ENCODE data around the gene ALAD. TPM values are rescaled to one million over a fixed set of nuclear protein-coding genes. Genes with fewer than 3 reads are reported as not detected.

ALAD gene
- total and polyA plus RNA-seq, 2 experiments from 2014 or later: 13.7 to 18.7 TPM

GRCh38 chr9:113389451-113389850 is 11.6 kb downstream of the ALAD start:
- Histone ChIP-seq H3F3A (ENCODE audit: insufficient read depth) (no peaks in the 10 kb centered on the region), H3K4me2 (ENCODE audit: unreplicated experiment) (no peak overlapping the region), H3K9ac (no peak overlapping the region), H3K9me2 (ENCODE audit: insufficient read depth) (no peaks in the 10 kb centered on the region), H3K4me1 (ENCODE audit: insufficient read depth) (no peaks in the 10 kb centered on the region), H2AFZ (no peak overlapping the region), H3K4me3 (no peak overlapping the region), H3K36me3 (ENCODE audit: low read depth) (peaks cover 3% of the 10 kb centered on the region; the same call in 1 of the 2 replicates), H3K27ac (no peak overlapping the region), H3K27me3 (replicated peaks; ENCODE audit: insufficient read depth) (no peaks in the 10 kb centered on the region), H4K20me1 (ENCODE audit: insufficient read depth) (no peaks in the 10 kb centered on the region), H3K79me2 (ENCODE audit: insufficient read depth) (no peaks in the 10 kb centered on the region), H3K9me3 (ENCODE audit: low read depth) (no peaks in the 10 kb centered on the region)
- DNase-seq: no peak
- in situ Hi-C loops (cut with MboI): no loop called here
- 96 to 98% methylated on average over 11 of the region's 11 CpGs for WGBS, 2 experiments (ENCODE audit: low coverage in 1 of 2, low lambda C conversion rate in 2 of 2, missing lambda C conversion rate in 2 of 2)
- TF ChIP-seq EZH2 (IDR thresholded peaks at IDR 0.05; ENCODE audit: insufficient read depth, poor library complexity, severe bottlenecking) (no peak), EZH2phosphoT487 (IDR thresholded peaks at IDR 0.05; ENCODE audit: insufficient read depth, low read depth) (no peak)

DNA sequence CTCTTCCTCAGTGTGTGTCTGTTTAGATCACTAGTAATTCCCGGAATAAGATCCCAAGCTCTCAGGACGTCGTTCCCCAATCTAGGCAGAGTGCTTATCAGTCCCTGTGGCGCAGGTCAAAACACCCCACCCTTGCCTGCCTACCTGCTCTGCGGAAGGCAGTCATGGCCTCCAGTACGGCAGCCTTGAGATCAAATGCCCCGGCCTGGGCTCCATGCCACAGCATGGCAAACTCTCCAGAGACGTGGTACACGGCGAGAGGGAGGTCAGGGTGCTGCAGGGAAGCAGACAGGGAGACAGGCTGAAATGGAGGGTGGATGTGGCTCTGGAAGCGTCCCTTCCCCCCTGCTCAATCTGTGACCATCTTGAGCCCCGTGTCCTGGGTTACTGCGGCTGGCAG is 12.3 kb downstream of the ALAD start:
- H3K4me3 ChIP-seq: no peak overlapping the region
- no peak overlapping the region for H2AFZ ChIP-seq
- no peak overlapping the region for H3K4me2 ChIP-seq (ENCODE audit: unreplicated experiment)
- peaks cover 3% of the 10 kb centered on the region; the same call in 1 of the 2 replicates for H3K36me3 ChIP-seq (ENCODE audit: low read depth)
- in situ Hi-C loops (cut with MboI): no loop called here
- no peaks in the 10 kb centered on the region for H3F3A ChIP-seq (ENCODE audit: insufficient read depth)
- no peak overlapping the region for H3K9ac ChIP-seq
- H3K27me3 ChIP-seq (replicated peaks; ENCODE audit: insufficient read depth): no peaks in the 10 kb centered on the region
- H3K79me2 ChIP-seq (ENCODE audit: insufficient read depth): no peaks in the 10 kb centered on the region
- no peak overlapping the region for H3K27ac ChIP-seq
- H3K4me1 ChIP-seq (ENCODE audit: insufficient read depth): no peaks in the 10 kb centered on the region
- WGBS, 2 experiments (ENCODE audit: low coverage in 1 of 2, low lambda C conversion rate in 2 of 2, missing lambda C conversion rate in 2 of 2): 95 to 96% methylated on average over 13 of the region's 13 CpGs
- no peaks in the 10 kb centered on the region for H3K9me2 ChIP-seq (ENCODE audit: insufficient read depth)
- TF ChIP-seq EZH2 (IDR thresholded peaks at IDR 0.05; ENCODE audit: insufficient read depth, poor library complexity, severe bottlenecking): no peak
- TF ChIP-seq EZH2phosphoT487 (IDR thresholded peaks at IDR 0.05; ENCODE audit: insufficient read depth, low read depth): no peak
- DNase-seq: no peak
- H4K20me1 ChIP-seq (ENCODE audit: insufficient read depth): no peaks in the 10 kb centered on the region
- no peaks in the 10 kb centered on the region for H3K9me3 ChIP-seq (ENCODE audit: low read depth)

- Histone ChIP-seq H3K4me1 (ENCODE audit: insufficient read depth) (no peaks in the 10 kb centered on the region), H3K27ac (no peak overlapping the region), H3K9ac (no peak overlapping the region), H3K4me3 (no peak overlapping the region), H4K20me1 (ENCODE audit: insufficient read depth) (no peaks in the 10 kb centered on the region), H3K36me3 (ENCODE audit: low read depth) (peaks cover 3% of the 10 kb centered on the region; the same call in 1 of the 2 replicates), H3K9me2 (ENCODE audit: insufficient read depth) (no peaks in the 10 kb centered on the region), H3K27me3 (replicated peaks; ENCODE audit: insufficient read depth) (no peaks in the 10 kb centered on the region), H3K79me2 (ENCODE audit: insufficient read depth) (no peaks in the 10 kb centered on the region), H3K9me3 (ENCODE audit: low read depth) (no peaks in the 10 kb centered on the region), H3K4me2 (ENCODE audit: unreplicated experiment) (no peak overlapping the region), H2AFZ (no peak overlapping the region), H3F3A (ENCODE audit: insufficient read depth) (no peaks in the 10 kb centered on the region)
- 91 to 93% methylated on average over 7 to 9 of the region's 9 CpGs for WGBS, 2 experiments (ENCODE audit: low coverage in 1 of 2, low lambda C conversion rate in 2 of 2, missing lambda C conversion rate in 2 of 2)
- no peak for DNase-seq
- in situ Hi-C loops (cut with MboI): no loop called here
- no peak for TF ChIP-seq EZH2 (IDR thresholded peaks at IDR 0.05; ENCODE audit: insufficient read depth, poor library complexity, severe bottlenecking)
- TF ChIP-seq EZH2phosphoT487 (IDR thresholded peaks at IDR 0.05; ENCODE audit: insufficient read depth, low read depth): no peak
Observed at GRCh38 chr9:113387560-113388230, 13.4 kb downstream of the ALAD start.

- H3K79me2 ChIP-seq (ENCODE audit: insufficient read depth): no peaks in the 10 kb centered on the region
- TF ChIP-seq EZH2phosphoT487 (IDR thresholded peaks at IDR 0.05; ENCODE audit: insufficient read depth, low read depth): no peak
- TF ChIP-seq EZH2 (IDR thresholded peaks at IDR 0.05; ENCODE audit: insufficient read depth, poor library complexity, severe bottlenecking): no peak
- H3K9me3 ChIP-seq (ENCODE audit: low read depth): no peaks in the 10 kb centered on the region
- no peak for DNase-seq
- no peak overlapping the region for H2AFZ ChIP-seq
- H3K4me1 ChIP-seq (ENCODE audit: insufficient read depth): no peaks in the 10 kb centered on the region
- H3K27me3 ChIP-seq (replicated peaks; ENCODE audit: insufficient read depth): no peaks in the 10 kb centered on the region
- in situ Hi-C loops (cut with MboI): no loop called here
- no peak overlapping the region for H3K4me2 ChIP-seq (ENCODE audit: unreplicated experiment)
- no peak overlapping the region for H3K9ac ChIP-seq
- WGBS, 2 experiments (ENCODE audit: low coverage in 1 of 2, low lambda C conversion rate in 2 of 2, missing lambda C conversion rate in 2 of 2): 97 to 98% methylated on average over 4 of the region's 4 CpGs
- H3F3A ChIP-seq (ENCODE audit: insufficient read depth): no peaks in the 10 kb centered on the region
- H3K9me2 ChIP-seq (ENCODE audit: insufficient read depth): no peaks in the 10 kb centered on the region
- H3K36me3 ChIP-seq (ENCODE audit: low read depth): peaks cover 3% of the 10 kb centered on the region; the same call in 1 of the 2 replicates
- H4K20me1 ChIP-seq (ENCODE audit: insufficient read depth): no peaks in the 10 kb centered on the region
- no peak overlapping the region for H3K27ac ChIP-seq
- H3K4me3 ChIP-seq: no peak overlapping the region
Observed at GRCh38 chr9:113386571-113387393, 14.3 kb downstream of the ALAD start.

Data from GM23248 (cell line).